Measurements from ENCODE around the gene TMEM18.

DNA sequence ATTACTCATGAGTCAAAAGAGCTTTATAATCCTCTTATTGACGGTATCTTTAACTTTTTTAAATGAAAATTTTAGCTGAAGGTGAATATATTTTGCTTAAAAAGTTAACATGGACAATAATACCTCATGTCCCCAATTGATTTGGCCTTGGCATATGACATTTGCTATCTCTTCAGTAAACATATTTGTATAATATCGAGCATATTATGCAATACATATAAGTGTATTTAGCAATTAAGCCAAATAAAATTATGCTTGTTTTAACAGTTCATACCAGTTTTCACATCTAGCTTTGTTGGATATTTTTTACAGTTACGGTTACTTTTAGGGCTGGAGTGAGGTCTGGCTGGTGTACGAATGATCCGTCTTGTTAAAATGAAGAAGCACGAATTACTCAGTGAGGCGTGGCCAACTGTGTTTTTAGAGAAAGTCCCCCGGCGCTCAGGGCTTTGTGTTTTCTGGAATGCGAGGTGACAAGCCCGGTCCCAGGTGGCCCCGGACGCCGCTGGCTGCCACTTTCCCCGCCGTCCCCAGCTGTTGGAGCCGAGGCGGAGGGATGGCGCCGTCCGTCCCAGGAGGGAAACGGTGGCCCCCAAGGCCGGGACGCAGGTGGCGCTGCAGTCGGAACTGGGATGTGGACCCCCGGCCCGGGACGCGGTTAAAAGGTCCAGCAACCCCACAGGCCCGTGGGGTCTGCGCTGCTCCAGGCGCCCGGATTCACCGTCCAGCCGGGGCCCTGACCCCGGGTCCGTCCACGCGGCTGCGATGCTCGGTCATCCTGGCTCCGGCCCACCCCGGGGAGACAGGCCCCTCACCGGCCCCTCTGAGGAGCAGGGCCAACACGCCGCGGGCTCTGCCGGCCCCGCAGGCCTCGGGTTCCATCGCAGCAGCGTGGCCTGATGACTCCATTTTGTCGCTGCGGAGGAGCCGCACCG lies 41.3 kb downstream of the TMEM18 start:
- TF ChIP-seq, protein P1, sequence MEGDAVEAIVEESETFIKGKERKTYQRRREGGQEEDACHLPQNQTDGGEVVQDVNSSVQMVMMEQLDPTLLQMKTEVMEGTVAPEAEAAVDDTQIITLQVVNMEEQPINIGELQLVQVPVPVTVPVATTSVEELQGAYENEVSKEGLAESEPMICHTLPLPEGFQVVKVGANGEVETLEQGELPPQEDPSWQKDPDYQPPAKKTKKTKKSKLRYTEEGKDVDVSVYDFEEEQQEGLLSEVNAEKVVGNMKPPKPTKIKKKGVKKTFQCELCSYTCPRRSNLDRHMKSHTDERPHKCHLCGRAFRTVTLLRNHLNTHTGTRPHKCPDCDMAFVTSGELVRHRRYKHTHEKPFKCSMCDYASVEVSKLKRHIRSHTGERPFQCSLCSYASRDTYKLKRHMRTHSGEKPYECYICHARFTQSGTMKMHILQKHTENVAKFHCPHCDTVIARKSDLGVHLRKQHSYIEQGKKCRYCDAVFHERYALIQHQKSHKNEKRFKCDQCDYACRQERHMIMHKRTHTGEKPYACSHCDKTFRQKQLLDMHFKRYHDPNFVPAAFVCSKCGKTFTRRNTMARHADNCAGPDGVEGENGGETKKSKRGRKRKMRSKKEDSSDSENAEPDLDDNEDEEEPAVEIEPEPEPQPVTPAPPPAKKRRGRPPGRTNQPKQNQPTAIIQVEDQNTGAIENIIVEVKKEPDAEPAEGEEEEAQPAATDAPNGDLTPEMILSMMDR (IDR thresholded peaks at IDR 0.05) = no peak
- no peak for TF ChIP-seq POLR2A (IDR thresholded peaks at IDR 0.05)
